Measurements from ENCODE around the gene NTN4.
"Not testable (repeated sequence)": the region's sequence is repeated elsewhere in the genome, so short reads cannot be mapped to it uniquely, and the experiment has no call there.

Gene NTN4

DNA sequence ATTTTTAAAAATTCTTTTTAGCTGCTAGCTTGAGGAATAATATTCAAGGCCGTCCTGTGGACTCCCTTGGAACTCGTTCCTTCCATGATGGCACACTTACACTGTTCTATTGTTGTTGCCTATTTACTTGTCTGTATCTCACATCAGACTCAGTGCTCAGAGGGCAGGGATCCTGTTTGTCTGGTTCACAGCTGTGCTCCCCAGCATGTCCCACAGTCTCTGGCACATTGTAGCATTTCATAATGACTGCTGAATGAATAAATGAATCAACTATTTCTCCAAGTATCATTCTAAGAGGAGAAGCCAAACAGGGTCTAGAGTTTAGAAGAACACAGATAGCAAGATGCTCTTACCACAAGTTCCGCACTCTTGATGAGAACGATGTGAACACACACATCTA lies 48.0 kb downstream of the NTN4 start:
- Histone ChIP-seq H3K4me3 (ENCODE audit: low read depth, low read length) (no peak overlapping the region), H3K9me3 (no peaks in the 10 kb centered on the region), H3K36me3 (no peaks in the 10 kb centered on the region), H3K4me1 (no peaks in the 10 kb centered on the region), H3K27me3 (peaks cover 22% of the 10 kb centered on the region)
- TF ChIP-seq, protein P1, sequence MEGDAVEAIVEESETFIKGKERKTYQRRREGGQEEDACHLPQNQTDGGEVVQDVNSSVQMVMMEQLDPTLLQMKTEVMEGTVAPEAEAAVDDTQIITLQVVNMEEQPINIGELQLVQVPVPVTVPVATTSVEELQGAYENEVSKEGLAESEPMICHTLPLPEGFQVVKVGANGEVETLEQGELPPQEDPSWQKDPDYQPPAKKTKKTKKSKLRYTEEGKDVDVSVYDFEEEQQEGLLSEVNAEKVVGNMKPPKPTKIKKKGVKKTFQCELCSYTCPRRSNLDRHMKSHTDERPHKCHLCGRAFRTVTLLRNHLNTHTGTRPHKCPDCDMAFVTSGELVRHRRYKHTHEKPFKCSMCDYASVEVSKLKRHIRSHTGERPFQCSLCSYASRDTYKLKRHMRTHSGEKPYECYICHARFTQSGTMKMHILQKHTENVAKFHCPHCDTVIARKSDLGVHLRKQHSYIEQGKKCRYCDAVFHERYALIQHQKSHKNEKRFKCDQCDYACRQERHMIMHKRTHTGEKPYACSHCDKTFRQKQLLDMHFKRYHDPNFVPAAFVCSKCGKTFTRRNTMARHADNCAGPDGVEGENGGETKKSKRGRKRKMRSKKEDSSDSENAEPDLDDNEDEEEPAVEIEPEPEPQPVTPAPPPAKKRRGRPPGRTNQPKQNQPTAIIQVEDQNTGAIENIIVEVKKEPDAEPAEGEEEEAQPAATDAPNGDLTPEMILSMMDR (IDR thresholded peaks at IDR 0.05; ENCODE audit: low read depth, low read length) = no peak
- no peak for DNase-seq

DNA sequence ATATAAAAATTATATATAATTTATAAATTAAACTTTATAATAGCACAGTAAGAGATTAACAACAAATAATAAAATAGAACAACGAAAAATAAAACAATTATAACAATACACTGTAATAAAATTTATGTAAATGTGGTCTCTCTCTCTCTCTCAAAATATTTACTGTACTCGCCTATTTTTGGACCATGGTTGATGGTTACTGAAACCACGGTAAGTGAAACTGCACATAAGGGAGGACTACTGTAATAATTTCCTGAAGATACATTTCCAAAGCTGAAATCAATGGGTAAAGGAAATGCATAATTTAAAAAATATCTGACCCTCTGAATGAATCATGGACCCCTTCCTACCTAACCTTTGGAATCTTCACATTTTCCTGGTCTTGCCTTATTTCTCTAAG lies 48.9 kb downstream of the NTN4 start:
- TF ChIP-seq, protein P1 (IDR thresholded peaks at IDR 0.05; ENCODE audit: low read depth, low read length) = no peak
- H3K4me1 ChIP-seq = no peaks in the 10 kb centered on the region
- H3K27me3 ChIP-seq = peaks cover 20% of the 10 kb centered on the region
- no peaks in the 10 kb centered on the region for H3K9me3 ChIP-seq
- H3K36me3 ChIP-seq = no peaks in the 10 kb centered on the region
- DNase-seq = no peak
- no peak overlapping the region for H3K4me3 ChIP-seq (ENCODE audit: low read depth, low read length)

DNA sequence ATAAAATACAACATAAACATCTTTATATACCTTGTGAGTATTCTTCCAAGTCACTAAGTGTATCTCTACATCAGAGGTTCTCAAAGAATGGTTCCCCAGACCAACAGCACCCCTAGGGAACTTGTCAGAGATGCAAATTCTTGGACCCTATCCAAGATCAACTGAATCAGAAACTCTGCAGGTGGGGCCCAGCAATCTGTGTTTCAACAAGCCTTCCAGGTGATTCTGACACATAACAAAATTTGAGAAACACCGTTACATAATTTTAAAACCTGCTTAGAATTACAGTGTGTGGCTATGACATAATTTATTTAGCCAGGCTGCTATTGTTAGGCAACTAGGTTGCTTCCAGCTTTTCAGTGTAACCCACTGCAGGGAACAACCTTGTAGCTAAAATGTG lies 49.8 kb downstream of the NTN4 start:
- Histone ChIP-seq H3K27me3 (peaks cover 16% of the 10 kb centered on the region), H3K4me3 (ENCODE audit: low read depth, low read length) (no peak overlapping the region), H3K9me3 (no peaks in the 10 kb centered on the region), H3K36me3 (no peaks in the 10 kb centered on the region), H3K4me1 (no peaks in the 10 kb centered on the region)
- DNase-seq = no peak
- TF ChIP-seq, protein P1 (IDR thresholded peaks at IDR 0.05; ENCODE audit: low read depth, low read length) = no peak

DNA sequence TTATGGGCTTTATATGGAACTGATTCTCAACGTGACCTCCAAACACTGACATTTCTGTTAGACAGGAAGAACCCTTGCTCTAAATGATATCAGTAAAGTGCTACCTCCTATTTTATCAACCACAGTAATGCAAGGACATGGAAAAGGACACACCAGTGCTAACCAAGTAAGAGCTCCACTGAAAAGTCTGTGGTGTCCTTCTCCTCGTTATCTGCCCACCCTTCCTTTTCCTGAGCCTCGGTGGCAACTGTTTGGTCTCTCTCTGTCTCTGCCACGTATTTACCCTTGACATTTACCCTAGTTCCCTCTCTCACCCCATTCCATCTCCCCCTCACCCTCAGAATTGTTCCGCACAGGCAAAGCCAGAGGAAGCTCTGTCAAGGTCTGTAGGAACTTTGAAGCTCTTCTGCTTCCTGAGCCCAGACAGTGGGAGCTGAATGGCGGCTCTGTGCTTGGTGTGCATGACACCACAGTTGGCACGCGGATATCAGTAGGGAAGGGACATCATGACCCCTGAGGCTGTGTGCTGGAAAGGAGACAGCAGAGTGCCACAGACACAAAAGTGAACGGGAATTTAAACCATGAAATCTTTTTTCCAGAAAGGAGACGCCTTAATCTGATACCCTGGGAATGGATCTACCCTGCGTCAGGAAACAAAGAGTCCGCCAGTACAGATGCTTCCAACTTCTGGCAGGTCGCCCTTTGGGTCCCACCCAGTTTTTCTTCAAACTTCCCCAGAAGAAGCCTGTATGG lies 50.8 kb downstream of the NTN4 start:
- no peak for DNase-seq
- Histone ChIP-seq H3K4me1 (no peaks in the 10 kb centered on the region), H3K27me3 (peaks cover 9% of the 10 kb centered on the region), H3K36me3 (no peaks in the 10 kb centered on the region), H3K9me3 (no peaks in the 10 kb centered on the region), H3K4me3 (ENCODE audit: low read depth, low read length) (no peak overlapping the region)
- TF ChIP-seq, protein P1 (IDR thresholded peaks at IDR 0.05; ENCODE audit: low read depth, low read length) = no peak

DNA sequence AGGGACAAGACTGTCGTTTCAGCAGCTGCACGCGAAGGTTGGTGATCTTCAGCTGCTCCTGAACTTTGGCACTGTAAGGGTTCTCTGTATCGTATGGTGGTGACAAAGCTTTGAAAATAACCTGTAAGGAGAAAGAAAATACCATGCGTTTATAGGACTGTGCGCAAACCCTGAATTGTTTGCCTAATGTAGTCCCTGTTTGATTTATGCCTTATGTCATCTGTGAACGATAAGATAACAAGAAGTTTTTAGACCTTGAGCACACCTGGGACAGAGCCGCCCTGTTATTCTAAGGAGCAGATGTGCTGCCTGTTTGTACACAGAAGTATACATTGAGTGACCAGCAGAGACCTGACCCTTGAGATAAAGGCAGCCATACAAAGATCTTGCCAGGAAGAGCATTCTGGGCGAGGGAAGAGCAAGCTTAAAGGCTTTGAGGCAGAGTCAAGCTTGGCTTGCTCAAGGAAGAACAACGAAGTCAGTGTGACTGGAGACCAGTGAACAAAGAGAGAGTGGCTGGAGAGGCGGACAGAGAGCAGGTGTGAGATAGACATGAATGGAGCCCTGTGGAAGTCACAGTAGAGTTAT lies 52.4 kb downstream of the NTN4 start:
- DNase-seq = no peak
- TF ChIP-seq, protein P1 (IDR thresholded peaks at IDR 0.05; ENCODE audit: low read depth, low read length) = no peak
- Histone ChIP-seq H3K4me3 (ENCODE audit: low read depth, low read length) (no peak overlapping the region), H3K27me3 (no peaks in the 10 kb centered on the region), H3K9me3 (no peaks in the 10 kb centered on the region), H3K36me3 (no peaks in the 10 kb centered on the region), H3K4me1 (no peaks in the 10 kb centered on the region)

DNA sequence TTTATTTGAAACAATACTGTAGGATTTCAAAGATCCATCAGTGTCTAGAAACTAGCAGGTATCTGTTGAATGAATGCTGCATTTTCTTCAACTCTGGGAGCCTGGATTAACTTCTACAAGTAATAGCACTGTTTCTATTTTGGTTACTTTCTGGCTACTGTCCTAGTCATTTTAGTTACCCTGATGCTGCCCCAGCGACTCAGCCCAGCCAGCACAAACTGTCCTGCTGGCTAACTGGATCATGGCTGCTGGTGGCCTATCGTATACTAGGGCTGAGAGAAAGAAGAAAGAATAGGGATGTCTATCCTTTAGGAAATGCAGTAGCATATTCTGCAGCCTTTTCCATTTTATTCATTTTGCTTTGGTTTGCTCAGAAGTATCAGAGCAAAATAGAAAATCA lies 53.9 kb downstream of the NTN4 start:
- Histone ChIP-seq H3K4me1 (no peaks in the 10 kb centered on the region), H3K4me3 (ENCODE audit: low read depth, low read length) (no peak overlapping the region), H3K9me3 (no peaks in the 10 kb centered on the region), H3K36me3 (no peaks in the 10 kb centered on the region), H3K27me3 (no peaks in the 10 kb centered on the region)
- no peak for DNase-seq
- TF ChIP-seq, protein P1 (IDR thresholded peaks at IDR 0.05; ENCODE audit: low read depth, low read length) = no peak

DNA sequence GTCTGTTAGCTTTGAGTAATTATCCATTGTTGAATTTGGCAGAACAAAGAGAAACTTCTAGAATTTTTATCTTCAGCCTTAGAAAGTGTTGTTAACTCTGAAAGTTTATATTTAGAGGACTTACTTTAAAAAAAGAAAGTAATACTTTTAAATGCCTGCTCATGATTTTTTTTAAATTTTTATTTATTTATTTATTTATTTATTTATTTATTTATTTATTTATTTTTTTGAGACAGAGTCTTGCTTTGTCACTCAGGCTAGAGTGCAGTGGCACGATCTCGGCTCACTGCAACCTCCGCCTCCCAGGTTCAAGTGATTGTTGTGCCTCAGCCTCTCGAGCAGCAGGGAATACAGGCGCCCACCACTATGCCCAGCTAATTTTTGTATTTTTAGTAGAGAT lies 54.8 kb downstream of the NTN4 start:
- not testable (repeated sequence) for H3K4me1 ChIP-seq; H3K36me3 ChIP-seq; H3K4me3 ChIP-seq (ENCODE audit: low read depth, low read length); H3K9me3 ChIP-seq; DNase-seq; H3K27me3 ChIP-seq

Data from BE2C (cell line).